MG63 (cell line): ENCODE results near the gene FTO. TPM values are rescaled to one million over a fixed set of nuclear protein-coding genes. Genes with fewer than 3 reads are reported as not detected.

Experiments used
- DNase-seq: peaks from one replicate; pipeline ENCODE4 v3.0.0-alpha.2; 2020
- H3K27me3 ChIP-seq: fragments of 250-450 bp; sonication (Bioruptor Pico); 2 replicates; pipeline ENCODE4 v1.5.1; 2020; ENCODE audit warnings: mild to moderate bottlenecking, moderate library complexity
- H3K36me3 ChIP-seq: fragments of 250-450 bp; sonication (Bioruptor Pico); 2 replicates; pipeline ENCODE4 v1.5.1; 2020; ENCODE audit warnings: mild to moderate bottlenecking, moderate library complexity
- H3K4me3 ChIP-seq: fragments of 250-450 bp; sonication (Bioruptor Pico); 2 replicates; pipeline ENCODE4 v1.5.1; 2020; ENCODE audit warnings: mild to moderate bottlenecking, moderate library complexity
- H3K9me3 ChIP-seq: fragments of 250-450 bp; sonication (Bioruptor Pico); 2 replicates; pipeline ENCODE4 v1.5.1; 2020; ENCODE audit warnings: mild to moderate bottlenecking, moderate library complexity
- total RNA-seq: library from RNA; depleted of rRNA; stranded (reverse); fragments of >200 nt; shearing (Covaris generic); gene quantifications from 2 replicates; pipeline ENCODE4 v1.2.3, GENCODE V29; 2014; ENCODE audit warnings: low replicate concordance

Gene FTO
- total RNA-seq, 1 experiment from 2014 or later = 88.6 TPM

- DNase-seq = no peak
Observed at GRCh38 chr16:53904533-53904932, 200.6 kb downstream of the FTO start.

GRCh38 chr16:53905028-53905427, 201.1 kb downstream of the FTO start:
- no peaks in the 10 kb centered on the region for H3K27me3 ChIP-seq
- no peaks in the 10 kb centered on the region for H3K9me3 ChIP-seq
- peaks cover 10% of the 10 kb centered on the region for H3K36me3 ChIP-seq
- no peak overlapping the region for H3K4me3 ChIP-seq
- DNase-seq = no peak

More at GRCh38 chr16:53904533-53904932, 200.6 kb downstream of the FTO start:
- no peaks in the 10 kb centered on the region for H3K27me3 ChIP-seq
- H3K4me3 ChIP-seq = no peak overlapping the region
- H3K9me3 ChIP-seq = no peaks in the 10 kb centered on the region
- peaks cover 10% of the 10 kb centered on the region for H3K36me3 ChIP-seq

DNA sequence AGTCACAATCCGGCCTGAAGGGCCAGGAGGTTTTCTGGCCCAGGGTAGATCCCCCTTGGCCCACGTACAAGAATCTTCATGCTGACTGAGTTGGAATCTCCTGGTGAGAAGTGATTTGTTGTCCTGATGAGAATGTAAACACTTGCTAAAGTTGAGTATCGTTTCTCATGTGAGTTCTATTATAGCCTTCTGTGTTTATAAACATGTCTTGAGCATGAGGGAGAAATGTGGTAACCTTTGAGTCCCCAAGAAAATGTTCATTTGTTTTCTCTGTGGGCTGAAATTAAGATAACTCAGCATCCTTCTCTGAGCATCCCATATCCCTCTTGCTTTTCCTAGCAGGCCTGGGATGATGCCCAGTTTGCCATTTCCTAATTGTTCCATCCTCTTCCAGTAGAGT, 204.8 kb downstream of the FTO start:
- H3K9me3 ChIP-seq = no peaks in the 10 kb centered on the region
- H3K36me3 ChIP-seq = peaks cover 4% of the 10 kb centered on the region; the same call in 1 of the 2 replicates
- H3K27me3 ChIP-seq = no peaks in the 10 kb centered on the region
- no peak overlapping the region for H3K4me3 ChIP-seq
- peak; percentile 51 for DNase-seq

DNA sequence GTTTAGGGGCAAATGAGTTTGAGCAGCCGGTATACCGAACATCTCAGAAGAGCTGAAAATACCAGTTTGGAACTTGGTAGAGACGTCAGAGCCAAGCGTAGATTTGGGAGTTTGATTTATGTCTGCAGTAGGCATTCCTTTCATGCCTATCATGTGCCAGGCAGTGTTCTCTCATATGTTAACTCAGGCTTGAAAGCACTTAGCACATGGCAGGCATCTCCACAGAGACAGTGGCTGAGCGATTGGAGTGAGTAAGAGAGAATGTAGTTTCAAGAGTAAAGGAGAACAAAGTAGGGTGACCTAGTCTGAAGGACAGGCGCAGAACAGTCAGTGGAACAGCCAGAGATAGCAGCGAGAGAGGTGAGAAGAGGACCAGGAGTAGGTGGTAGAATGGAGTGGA, 207.0 kb downstream of the FTO start:
- Histone ChIP-seq H3K9me3 (no peaks in the 10 kb centered on the region), H3K36me3 (no peaks in the 10 kb centered on the region), H3K27me3 (no peaks in the 10 kb centered on the region), H3K4me3 (no peak overlapping the region)
- DNase-seq = no peak

GRCh38 chr16:53911513-53911912, 207.6 kb downstream of the FTO start:
- Histone ChIP-seq H3K27me3 (no peaks in the 10 kb centered on the region), H3K4me3 (no peak overlapping the region), H3K36me3 (no peaks in the 10 kb centered on the region), H3K9me3 (no peaks in the 10 kb centered on the region)
- DNase-seq = no peak

DNA sequence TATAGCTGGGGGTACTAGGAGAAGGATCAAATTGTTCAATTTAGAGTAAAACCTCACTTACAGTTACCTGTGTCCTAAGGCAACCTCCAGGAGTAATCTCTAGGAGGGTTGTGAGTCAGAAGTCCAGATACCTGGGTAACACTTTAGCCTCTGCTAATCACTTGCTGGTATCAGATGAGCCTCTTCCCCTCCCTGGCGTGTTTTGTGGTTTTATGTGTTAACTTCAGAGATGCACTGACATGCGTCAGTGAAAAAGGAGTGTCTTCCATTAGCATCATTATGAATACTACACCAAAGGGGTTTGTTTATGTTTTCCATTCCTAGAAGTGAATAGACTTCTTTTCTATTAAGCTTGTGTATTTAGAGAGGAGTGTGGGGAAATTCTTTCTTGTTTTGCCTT, 208.2 kb downstream of the FTO start:
- Histone ChIP-seq H3K27me3 (no peaks in the 10 kb centered on the region), H3K4me3 (no peak overlapping the region), H3K9me3 (no peaks in the 10 kb centered on the region), H3K36me3 (no peaks in the 10 kb centered on the region)
- no peak for DNase-seq

DNA sequence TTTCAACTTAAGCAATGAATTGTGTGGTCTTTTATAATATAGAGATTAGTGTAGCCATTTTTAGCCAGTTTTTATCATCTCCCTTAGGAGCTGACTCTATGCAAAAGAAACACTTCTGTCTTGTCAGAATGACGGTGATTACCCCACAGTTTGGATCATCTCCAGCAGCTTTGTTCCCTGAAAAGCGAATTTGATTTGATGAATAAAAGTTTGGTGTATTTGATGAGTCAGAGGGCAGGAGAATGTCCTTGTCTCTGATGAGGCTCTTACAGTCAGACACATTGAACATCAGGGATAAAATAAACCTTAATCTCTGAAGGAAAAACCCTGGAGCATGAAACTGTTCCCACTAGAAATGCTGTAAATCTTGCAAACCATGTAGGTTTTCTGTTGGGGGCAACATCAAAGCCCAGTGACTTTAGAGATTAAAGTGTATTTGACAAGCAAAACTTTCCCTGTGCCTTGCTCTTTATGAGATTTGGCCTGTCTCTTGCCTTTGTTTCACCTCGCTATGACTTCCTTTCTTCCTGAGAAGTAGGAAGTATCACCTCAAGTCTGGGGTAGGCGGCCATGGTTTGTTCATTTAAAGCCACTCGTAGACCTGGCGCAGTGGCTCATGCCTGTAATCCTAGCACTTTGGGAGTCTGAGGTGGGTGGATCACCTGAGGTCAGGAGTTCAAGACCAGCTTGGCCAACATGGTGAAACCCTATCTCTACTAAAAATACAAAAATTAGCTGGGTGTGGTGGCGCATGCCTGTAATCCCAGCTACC, 209.3 kb downstream of the FTO start:
- Histone ChIP-seq H3K27me3 (no peaks in the 10 kb centered on the region), H3K4me3 (no peak overlapping the region), H3K9me3 (no peaks in the 10 kb centered on the region), H3K36me3 (no peaks in the 10 kb centered on the region)
- DNase-seq = peak; percentile 77

GRCh38 chr16:53913920-53914319, 210.0 kb downstream of the FTO start:
- no peaks in the 10 kb centered on the region for H3K9me3 ChIP-seq
- H3K4me3 ChIP-seq = no peak overlapping the region
- no peak for DNase-seq
- H3K36me3 ChIP-seq = no peaks in the 10 kb centered on the region
- no peaks in the 10 kb centered on the region for H3K27me3 ChIP-seq

- Histone ChIP-seq H3K36me3 (no peaks in the 10 kb centered on the region; the same call in 1 of the 2 replicates), H3K27me3 (no peaks in the 10 kb centered on the region), H3K4me3 (no peak overlapping the region), H3K9me3 (no peaks in the 10 kb centered on the region)
- no peak for DNase-seq
Observed at GRCh38 chr16:53914736-53915135, 210.8 kb downstream of the FTO start.

DNA sequence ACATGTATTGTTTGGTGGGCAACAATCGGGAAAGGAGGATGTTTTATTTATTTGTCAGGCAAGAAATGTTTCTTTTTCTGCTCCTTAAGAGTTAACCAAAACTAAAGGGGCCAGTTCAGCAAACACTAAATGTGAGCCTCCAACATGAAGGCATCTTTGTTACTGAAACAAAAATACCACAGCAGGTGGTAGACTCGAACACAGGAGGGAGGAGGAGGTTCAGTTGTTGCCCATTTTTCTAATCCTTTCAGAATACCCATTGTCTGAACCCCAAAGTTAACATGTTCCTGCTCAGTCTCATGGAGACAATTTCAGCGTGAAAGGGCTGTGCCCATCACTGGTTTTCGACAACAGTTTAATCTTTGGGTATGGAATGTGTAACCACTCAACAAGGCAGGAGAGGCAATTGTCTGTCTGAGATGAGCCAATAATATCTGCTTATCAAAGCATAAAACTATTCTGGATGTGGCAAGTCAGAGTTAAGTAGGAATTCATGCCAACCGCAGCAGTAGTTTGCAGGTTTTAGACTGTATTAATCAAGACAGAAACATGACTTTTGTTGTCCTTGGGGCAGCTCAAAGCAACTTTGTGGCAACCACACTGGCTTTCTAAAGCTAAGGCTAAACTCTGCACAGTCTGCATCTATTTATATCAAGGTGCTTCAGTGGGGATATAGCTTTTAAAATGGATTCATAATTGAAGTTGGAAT, 211.7 kb downstream of the FTO start:
- H3K9me3 ChIP-seq = no peaks in the 10 kb centered on the region
- no peaks in the 10 kb centered on the region for H3K27me3 ChIP-seq
- no peak for DNase-seq
- H3K4me3 ChIP-seq = no peak overlapping the region
- no peaks in the 10 kb centered on the region; the same call in 1 of the 2 replicates for H3K36me3 ChIP-seq

- no peaks in the 10 kb centered on the region for H3K27me3 ChIP-seq
- H3K36me3 ChIP-seq = peaks cover 3% of the 10 kb centered on the region; the same call in 1 of the 2 replicates
- no peaks in the 10 kb centered on the region for H3K9me3 ChIP-seq
- H3K4me3 ChIP-seq = no peak overlapping the region
- DNase-seq = no peak
Observed at GRCh38 chr16:53920988-53921387, 217.0 kb downstream of the FTO start.

- Histone ChIP-seq H3K9me3 (no peaks in the 10 kb centered on the region), H3K36me3 (peaks cover 3% of the 10 kb centered on the region; the same call in 1 of the 2 replicates), H3K4me3 (no peak overlapping the region), H3K27me3 (no peaks in the 10 kb centered on the region)
- no peak for DNase-seq
Observed at GRCh38 chr16:53922067-53922806, 218.3 kb downstream of the FTO start.

- H3K4me3 ChIP-seq = no peak overlapping the region
- H3K36me3 ChIP-seq = peaks cover 3% of the 10 kb centered on the region; the same call in 1 of the 2 replicates
- DNase-seq = no peak
- no peaks in the 10 kb centered on the region for H3K27me3 ChIP-seq
- no peaks in the 10 kb centered on the region for H3K9me3 ChIP-seq
Observed at GRCh38 chr16:53922807-53923571, 219.0 kb downstream of the FTO start.

GRCh38 chr16:53924331-53925106, 220.6 kb downstream of the FTO start:
- no peak for DNase-seq

GRCh38 chr16:53925107-53925410, 221.1 kb downstream of the FTO start:
- no peak for DNase-seq
- H3K4me3 ChIP-seq = no peak overlapping the region
- H3K9me3 ChIP-seq = no peaks in the 10 kb centered on the region
- peaks cover 3% of the 10 kb centered on the region; the same call in 1 of the 2 replicates for H3K36me3 ChIP-seq
- no peaks in the 10 kb centered on the region for H3K27me3 ChIP-seq

More at GRCh38 chr16:53924331-53925106, 220.6 kb downstream of the FTO start:
- H3K36me3 ChIP-seq = peaks cover 3% of the 10 kb centered on the region; the same call in 1 of the 2 replicates
- H3K27me3 ChIP-seq = no peaks in the 10 kb centered on the region
- H3K9me3 ChIP-seq = no peaks in the 10 kb centered on the region
- no peak overlapping the region for H3K4me3 ChIP-seq

DNA sequence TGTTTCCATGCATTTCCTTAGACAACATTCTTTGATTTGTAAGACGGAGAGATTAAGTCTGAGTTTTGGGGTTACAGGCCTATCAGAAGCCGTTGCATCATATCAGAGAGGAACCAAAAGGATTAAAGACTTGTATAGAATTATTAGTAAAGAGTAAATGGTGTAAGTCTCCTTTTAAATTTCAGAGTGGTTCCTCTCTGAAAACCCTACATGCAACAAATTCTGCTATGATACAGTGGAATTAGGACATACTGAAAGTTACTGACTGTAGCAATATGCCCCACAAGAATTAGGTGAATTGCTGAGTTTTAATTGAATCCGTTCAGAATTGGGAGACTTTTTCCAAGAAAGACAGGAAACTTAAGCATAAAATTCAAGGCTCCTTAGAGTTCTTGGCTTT, 221.6 kb downstream of the FTO start:
- Histone ChIP-seq H3K9me3 (no peaks in the 10 kb centered on the region), H3K36me3 (peaks cover 3% of the 10 kb centered on the region; the same call in 1 of the 2 replicates), H3K4me3 (no peak overlapping the region), H3K27me3 (no peaks in the 10 kb centered on the region)
- DNase-seq = no peak
